GM12864 (cell line): ENCODE data around the gene MEIG1.
A peak's percentile ranks its signal among the peaks of the same experiment; 100 is the strongest.

Experiments
- DNase-seq: peaks from one replicate; pipeline ENCODE4 v3.0.0-alpha.2; 2011; ENCODE audit warnings: low read depth
- H3K4me3 ChIP-seq: 2 replicates; pipeline ENCODE4 v1.5.1; 2011; ENCODE audit warnings: mild to moderate bottlenecking, low read depth, low read length, control low read depth
- TF ChIP-seq, protein P1 (sequence below): IDR thresholded peaks from 2 replicates; pipeline ENCODE4 v1.5.1; 2011; ENCODE audit warnings: low read depth, mild to moderate bottlenecking, moderate library complexity, low read length, control low read depth, inconsistent platforms; ENCODE audit errors: missing control alignments

Gene MEIG1

DNA sequence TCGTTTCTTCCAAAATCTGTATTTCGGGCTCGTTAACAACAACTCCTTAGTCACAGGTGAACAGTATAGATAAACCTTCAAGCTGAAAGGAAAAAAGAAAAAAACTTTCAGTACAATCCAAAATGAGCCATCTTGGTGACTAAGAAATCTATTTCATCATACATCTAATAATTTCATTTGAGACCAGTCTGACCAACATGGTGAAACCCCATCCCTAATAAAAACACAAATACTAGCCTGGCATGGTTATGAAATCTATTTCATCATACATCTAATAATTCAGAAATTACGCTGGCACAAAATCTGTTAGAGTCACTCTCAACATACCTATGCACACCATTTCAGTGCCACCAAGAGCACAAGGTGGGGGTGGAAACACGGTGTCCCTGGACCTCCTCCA lies 14.1 kb upstream of the MEIG1 start:
- no peak for DNase-seq
- TF ChIP-seq, protein P1, sequence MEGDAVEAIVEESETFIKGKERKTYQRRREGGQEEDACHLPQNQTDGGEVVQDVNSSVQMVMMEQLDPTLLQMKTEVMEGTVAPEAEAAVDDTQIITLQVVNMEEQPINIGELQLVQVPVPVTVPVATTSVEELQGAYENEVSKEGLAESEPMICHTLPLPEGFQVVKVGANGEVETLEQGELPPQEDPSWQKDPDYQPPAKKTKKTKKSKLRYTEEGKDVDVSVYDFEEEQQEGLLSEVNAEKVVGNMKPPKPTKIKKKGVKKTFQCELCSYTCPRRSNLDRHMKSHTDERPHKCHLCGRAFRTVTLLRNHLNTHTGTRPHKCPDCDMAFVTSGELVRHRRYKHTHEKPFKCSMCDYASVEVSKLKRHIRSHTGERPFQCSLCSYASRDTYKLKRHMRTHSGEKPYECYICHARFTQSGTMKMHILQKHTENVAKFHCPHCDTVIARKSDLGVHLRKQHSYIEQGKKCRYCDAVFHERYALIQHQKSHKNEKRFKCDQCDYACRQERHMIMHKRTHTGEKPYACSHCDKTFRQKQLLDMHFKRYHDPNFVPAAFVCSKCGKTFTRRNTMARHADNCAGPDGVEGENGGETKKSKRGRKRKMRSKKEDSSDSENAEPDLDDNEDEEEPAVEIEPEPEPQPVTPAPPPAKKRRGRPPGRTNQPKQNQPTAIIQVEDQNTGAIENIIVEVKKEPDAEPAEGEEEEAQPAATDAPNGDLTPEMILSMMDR, result no peak
- H3K4me3 ChIP-seq, result no peak overlapping the region

DNA sequence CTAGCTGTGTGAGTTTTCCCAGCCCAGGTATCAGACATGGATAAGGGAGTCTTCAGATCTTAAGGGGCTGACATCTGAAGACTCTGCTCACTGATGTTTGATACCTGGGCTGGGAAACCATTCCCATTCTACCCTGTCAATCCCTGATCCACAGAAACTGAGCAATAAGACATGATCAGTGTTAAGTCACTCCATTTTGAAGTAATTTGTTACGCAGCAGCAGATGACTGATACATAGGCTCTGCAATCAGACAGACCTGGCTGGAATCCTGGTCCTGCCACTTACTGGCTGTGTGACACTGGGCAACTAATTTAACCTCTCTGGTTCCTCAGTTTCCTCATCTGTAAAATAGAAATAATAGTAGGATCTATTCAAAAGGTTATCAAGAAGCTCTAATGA lies 11.9 kb upstream of the MEIG1 start:
- DNase-seq, result no peak
- TF ChIP-seq, protein P1, result no peak
- H3K4me3 ChIP-seq, result no peak overlapping the region

DNA sequence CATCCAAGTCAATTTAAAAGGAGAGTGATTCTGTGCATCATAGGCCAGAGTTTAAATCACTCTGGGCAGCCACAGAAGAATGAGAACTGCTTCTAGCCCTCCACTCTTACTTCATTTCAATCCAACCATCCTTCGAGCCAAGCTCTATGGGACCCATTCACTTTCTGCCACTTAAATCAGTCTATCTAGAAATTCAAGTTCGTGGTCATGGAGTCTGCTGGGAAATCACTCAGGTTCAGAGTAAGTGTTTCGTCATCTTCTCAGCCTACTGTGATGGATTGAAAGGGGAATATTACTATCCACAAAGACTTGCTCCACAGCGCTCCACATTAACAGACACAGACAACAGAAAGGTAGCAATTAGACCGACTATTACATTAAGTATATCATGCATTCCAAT lies 9.9 kb upstream of the MEIG1 start:
- TF ChIP-seq, protein P1, result no peak
- no peak overlapping the region for H3K4me3 ChIP-seq
- DNase-seq, result no peak

DNA sequence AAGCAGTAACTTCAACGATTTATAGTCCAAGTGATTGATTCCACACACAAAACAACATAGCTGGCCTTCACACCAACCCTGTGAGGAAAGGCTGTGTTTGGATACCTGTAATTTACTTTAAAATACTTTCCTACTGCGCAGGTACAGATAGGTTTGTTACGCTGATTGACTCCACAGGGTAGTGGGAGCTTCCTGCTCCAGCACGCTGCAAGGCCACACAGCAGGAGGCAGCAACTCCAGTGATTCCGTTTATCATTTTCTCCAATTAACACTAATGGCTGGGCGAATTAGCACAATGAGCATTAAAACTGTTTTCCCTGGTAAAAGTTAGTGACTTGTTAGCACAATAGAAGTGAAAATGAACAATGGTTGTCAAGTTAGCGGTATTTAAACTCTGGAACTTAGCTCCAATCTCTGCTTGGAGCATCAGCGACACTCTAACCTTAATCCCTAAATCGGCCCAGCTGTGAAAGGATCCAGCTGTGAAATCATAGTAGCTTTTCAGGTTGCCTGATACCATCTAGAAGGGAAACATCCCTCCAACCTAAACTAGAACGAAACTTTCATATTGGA lies 6.3 kb upstream of the MEIG1 start:
- TF ChIP-seq, protein P1, result peak; percentile 8

DNA sequence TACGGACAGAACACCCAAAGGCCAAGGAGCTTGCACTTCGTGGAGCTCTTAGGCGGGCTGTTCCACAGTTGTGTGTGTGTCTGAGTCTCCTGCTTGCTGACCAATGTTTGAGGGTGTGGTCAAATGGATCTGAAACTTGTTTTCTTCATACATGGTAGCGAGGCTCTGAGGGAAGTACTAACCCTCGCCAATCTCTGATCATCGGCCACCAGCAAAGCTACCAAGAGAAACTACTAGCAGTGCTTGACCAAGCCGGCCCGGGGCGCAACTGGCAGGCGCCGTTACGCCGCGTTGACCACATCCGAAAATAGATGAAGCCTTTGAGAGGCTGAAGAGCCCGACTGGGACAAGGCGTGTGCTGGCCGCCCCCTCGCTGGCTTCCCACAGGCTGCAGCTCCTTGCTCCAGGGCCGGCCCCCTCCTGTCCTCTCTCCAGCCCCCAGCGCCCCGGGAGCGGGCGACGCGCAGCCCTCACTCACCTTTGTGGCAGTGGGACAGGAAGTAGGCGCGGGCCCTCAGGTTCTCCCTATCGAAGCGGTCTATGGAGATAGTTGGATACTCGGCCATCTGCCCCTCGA lies 5.7 kb upstream of the MEIG1 start:
- peak overlapping the region; percentile 87 for H3K4me3 ChIP-seq
- TF ChIP-seq, protein P1, result no peak
- no peak for DNase-seq

More for the DNA sequence above, 6.3 kb upstream of the MEIG1 start:
- peak overlapping the region; percentile 87 for H3K4me3 ChIP-seq
- no peak for DNase-seq

DNA sequence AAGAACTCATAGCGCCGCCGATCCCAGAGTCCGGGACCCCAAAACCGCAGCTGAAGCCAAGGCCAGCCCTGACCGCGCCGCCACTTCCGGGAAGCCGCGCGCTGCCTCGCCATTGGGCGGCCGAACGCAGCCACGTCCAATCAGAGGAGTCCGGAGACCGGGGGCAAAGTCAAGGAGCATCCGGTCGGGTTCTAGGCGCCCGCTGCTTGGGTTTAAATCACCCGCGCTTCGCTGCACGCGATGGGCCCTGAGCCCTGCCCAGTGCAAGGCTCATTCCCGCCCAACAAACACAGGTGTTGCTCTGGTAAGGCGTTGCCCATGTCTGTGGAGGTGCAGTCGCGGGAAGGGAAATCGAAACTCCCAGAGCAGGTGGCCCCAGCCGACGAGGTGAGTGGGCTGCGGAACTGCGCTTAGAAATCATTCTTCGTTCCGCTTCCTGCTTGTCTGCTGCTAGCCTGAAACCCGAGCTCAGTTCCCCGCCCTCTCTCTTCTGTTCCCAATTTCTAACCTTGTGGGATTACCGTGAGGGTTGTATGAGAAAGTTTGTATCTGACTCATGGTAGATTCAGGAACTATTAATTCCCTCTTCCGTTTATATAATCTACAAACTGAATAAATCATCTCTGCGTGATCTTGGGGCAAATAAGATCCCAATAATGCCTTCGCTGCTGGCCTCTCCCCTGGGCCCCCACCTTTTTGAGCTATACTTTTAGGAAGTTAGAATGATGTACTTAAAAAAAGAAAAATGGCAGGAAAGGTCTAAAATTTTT lies 5.0 kb upstream of the MEIG1 start, which contains the start of gene DCLRE1C:
TSS of gene DCLRE1C (minus strand) at position 96 of the 770 bp plus-strand sequence. CDS start at position 10, 86 bp downstream.
- H3K4me3 ChIP-seq, result peak within 1 kb of the TSS; percentile 87
- DNase-seq, result peak; percentile 96
- TF ChIP-seq, protein P1, result no peak
